Cardiac septum (tissue), 1 donor: Measurements from ENCODE around the gene RAB10. TPM values are rescaled to one million over a fixed set of nuclear protein-coding genes. Genes with fewer than 3 reads are reported as not detected.
A peak's percentile ranks its signal among the peaks of the same experiment; 100 is the strongest.
"Not testable (repeated sequence)": the region's sequence is repeated elsewhere in the genome, so short reads cannot be mapped to it uniquely, and the experiment has no call there.

Experiments used
- DNase-seq: peaks from one replicate; pipeline ENCODE4 v3.0.0-alpha.2; 2020; ENCODE audit warnings: low spot score
- intact Hi-C: fragments of 100-400 bp; cut with DNase I; formaldehyde crosslinking; loops from one replicate; pipeline ENCODE4 v1.14.0; 2022
- total RNA-seq: library from RNA; stranded (reverse); fragmentation: NEBNext Ultra II Directional; extraction: Animal tissue kit (Norgen Biotek cat#: 25700); gene quantifications from one replicate; pipeline ENCODE4 v1.2.1, GENCODE V29; 2021
- donor health status: DM: no; HTN: no; CAD: no.

The RAB10 gene
- total RNA-seq, 1 donor from 2014 or later, result 79.4 TPM

- DNase-seq, result peak; percentile 79
- intact Hi-C loops, result no loop called here
Observed at GRCh38 chr2:26011990-26012856, 21.7 kb upstream of the RAB10 start.

GRCh38 chr2:26013668-26014067 is 20.2 kb upstream of the RAB10 start:
- no peak for DNase-seq

GRCh38 chr2:26016012-26016705 is 17.7 kb upstream of the RAB10 start:
- intact Hi-C loops, result no loop called here
- no peak for DNase-seq

More at GRCh38 chr2:26013668-26014067, 20.2 kb upstream of the RAB10 start:
- intact Hi-C loops, result no loop called here

GRCh38 chr2:26016706-26017045 is 17.2 kb upstream of the RAB10 start:
- intact Hi-C loops, DNase-seq: not testable (repeated sequence)

GRCh38 chr2:26017464-26018183 is 16.3 kb upstream of the RAB10 start:
- intact Hi-C loops, result no loop called here
- no peak for DNase-seq

GRCh38 chr2:26018184-26019055 is 15.5 kb upstream of the RAB10 start:
- DNase-seq, result peak; percentile 86
- intact Hi-C loops, result no loop called here

- no peak for DNase-seq
- intact Hi-C loops, result no loop called here
Observed at GRCh38 chr2:26020231-26020640, 13.6 kb upstream of the RAB10 start.

GRCh38 chr2:26024260-26024659 is 9.6 kb upstream of the RAB10 start:
- no peak for DNase-seq
- intact Hi-C loops, result no loop called here

GRCh38 chr2:26025509-26025908 is 8.4 kb upstream of the RAB10 start:
- no peak for DNase-seq
- intact Hi-C loops, result no loop called here

- intact Hi-C loops, DNase-seq: not testable (repeated sequence)
Observed at GRCh38 chr2:26028083-26028482, 5.8 kb upstream of the RAB10 start.

- intact Hi-C loops, DNase-seq: not testable (repeated sequence)
Observed at GRCh38 chr2:26032586-26033269, 1.2 kb upstream of the RAB10 start.

- peak; percentile 80 for DNase-seq
Observed at GRCh38 chr2:26033270-26033817, 540 bp upstream of the RAB10 start.

GRCh38 chr2:26034637-26034992 is 731 bp downstream of the RAB10 start:
- DNase-seq, result no peak
- intact Hi-C loops, result loop anchor here (2.0 kb wide), 1 partner anchor 156 kb away; the partner anchor contains the start of gene ASXL2

More at GRCh38 chr2:26033270-26033817, 540 bp upstream of the RAB10 start:
- intact Hi-C loops, result no loop called here

GRCh38 chr2:26035090-26035743 is 1.3 kb downstream of the RAB10 start:
- no peak for DNase-seq
- intact Hi-C loops, result loop anchor here (2.0 to 5.0 kb wide), 2 partner anchors 37 to 156 kb away; partner anchors contain the start of gene ASXL2

- intact Hi-C loops, result loop anchor here (5.0 kb wide), 1 partner anchor 33 kb away; no protein-coding TSS in a partner anchor
- no peak for DNase-seq
Observed at GRCh38 chr2:26039603-26040323, 5.9 kb downstream of the RAB10 start.

- no peak for DNase-seq
- intact Hi-C loops, result no loop called here
Observed at GRCh38 chr2:26043109-26043508, 9.2 kb downstream of the RAB10 start.
